Gastrocnemius medialis (tissue), 4 donors: ENCODE measurements around the gene ZNF417.

Experiments
- POLR2A ChIP-seq, 2 donors: fragments of 450-650 bp; IDR thresholded peaks; one replicate each; pipeline ENCODE4 v1.6.1; 2017; ENCODE audit warnings: antibody characterized with exemption in 2 of 2, mild to moderate bottlenecking in 2 of 2, moderate library complexity in 2 of 2
- TF ChIP-seq, protein P1 (sequence below), 5 experiments: fragments of 450-650 bp in 3 of 5; fragments of 200-600 bp in 2 of 5; sonication (generic) in 2 of 5; IDR thresholded peaks in 4 of 5; conservative IDR thresholded peaks in 1 of 5; 1 replicate in 4 of 5; 2 replicates in 1 of 5; pipeline ENCODE4 v1.5.1; 2016 to 2019; ENCODE audit warnings: antibody characterized with exemption in 5 of 5, mild to moderate bottlenecking in 3 of 5, moderate library complexity in 3 of 5

DNA sequence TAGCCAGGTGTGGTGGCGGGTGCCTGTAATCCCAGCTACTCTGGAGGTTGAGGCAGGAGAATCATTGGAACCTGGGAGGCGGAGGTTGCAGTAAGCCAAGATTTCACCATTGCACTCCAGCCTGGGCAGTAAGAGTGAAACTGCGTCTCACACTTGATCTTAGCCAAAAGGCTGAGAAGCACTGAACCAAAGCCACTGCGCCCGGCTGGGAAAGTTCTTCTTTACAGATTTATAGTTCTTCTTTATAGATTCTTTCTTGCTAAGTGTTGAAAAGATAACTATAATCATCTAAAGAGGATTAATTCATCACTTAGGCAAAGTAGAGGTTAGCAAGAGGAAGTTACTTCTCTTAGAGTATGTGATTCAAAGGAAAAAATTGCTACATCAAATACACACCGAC lies 11.1 kb downstream of the ZNF417 start:
- TF ChIP-seq, protein P1, sequence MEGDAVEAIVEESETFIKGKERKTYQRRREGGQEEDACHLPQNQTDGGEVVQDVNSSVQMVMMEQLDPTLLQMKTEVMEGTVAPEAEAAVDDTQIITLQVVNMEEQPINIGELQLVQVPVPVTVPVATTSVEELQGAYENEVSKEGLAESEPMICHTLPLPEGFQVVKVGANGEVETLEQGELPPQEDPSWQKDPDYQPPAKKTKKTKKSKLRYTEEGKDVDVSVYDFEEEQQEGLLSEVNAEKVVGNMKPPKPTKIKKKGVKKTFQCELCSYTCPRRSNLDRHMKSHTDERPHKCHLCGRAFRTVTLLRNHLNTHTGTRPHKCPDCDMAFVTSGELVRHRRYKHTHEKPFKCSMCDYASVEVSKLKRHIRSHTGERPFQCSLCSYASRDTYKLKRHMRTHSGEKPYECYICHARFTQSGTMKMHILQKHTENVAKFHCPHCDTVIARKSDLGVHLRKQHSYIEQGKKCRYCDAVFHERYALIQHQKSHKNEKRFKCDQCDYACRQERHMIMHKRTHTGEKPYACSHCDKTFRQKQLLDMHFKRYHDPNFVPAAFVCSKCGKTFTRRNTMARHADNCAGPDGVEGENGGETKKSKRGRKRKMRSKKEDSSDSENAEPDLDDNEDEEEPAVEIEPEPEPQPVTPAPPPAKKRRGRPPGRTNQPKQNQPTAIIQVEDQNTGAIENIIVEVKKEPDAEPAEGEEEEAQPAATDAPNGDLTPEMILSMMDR (IDR thresholded peaks at IDR 0.05 in 4 of 5, conservative IDR thresholded peaks at IDR 0.05 in 1 of 5), result no peak
- no peak for TF ChIP-seq POLR2A (IDR thresholded peaks at IDR 0.05)
